Measurements from ENCODE around the gene LRRC28.

Gene LRRC28

DNA sequence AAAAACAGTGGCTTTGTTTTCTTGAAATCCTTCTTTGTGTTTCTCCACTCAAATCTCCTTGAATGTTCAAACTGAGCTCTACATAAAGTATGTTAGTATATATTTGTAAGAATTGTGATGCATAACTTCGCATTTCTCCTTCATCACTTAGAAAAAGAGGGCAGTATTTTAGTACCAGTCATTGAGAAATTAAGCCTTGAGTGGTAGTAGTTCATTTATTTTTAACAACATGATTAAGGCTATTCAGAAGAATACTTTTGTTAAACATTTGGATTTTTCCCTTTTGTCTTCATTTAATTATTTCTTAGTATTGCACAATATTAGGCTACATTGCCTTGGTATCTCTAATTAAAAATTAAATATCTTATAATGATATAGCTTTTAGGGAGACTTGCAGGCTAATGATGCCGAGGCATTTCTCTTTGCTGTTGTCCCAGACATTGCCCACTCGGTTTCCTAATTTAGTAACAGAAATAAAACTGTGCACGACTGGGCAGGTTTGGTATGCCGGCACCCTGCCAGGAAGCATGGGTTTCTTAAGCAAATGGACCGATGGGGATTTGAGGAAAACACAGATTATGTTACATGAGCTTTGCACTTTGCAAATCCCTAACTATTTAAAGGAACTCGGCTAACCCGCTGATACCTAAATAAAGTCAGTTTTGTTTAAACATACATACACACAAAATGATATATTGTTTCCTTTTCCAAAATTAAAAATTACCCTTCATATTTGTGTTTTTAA, 54.7 kb downstream of the LRRC28 start:
- DNase-seq (ENCODE audit: low spot score), result peak; percentile 39

GRCh38 chr15:99306694-99307338, 55.5 kb downstream of the LRRC28 start:
- DNase-seq (ENCODE audit: low spot score), result no peak

GRCh38 chr15:99307735-99308134, 56.5 kb downstream of the LRRC28 start:
- no peak for DNase-seq (ENCODE audit: low spot score)

DNA sequence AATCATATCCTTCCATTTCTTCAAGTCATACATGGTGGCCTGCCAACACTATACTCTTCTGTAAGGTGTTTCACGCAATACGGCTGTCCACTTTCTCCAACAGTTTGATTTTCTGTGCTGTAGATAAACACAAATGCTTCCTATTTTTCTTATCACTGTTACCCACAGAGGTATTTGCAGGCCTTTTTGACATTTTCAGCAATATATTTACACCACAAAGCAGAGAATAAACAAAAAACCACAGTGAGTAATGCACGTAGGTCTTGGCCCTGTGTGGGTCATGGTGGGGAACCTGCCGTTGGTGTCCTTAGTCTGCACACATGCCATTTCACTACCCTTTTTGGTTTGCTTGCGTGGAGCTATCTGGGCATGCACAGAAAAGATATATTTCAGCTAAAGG, 59.5 kb downstream of the LRRC28 start:
- DNase-seq (ENCODE audit: low spot score), result no peak

- no peak for DNase-seq (ENCODE audit: low spot score)
These were observed 60.9 kb downstream of the LRRC28 start for GRCh38 chr15:99312228-99312627.

- no peak for DNase-seq (ENCODE audit: low spot score)
These were observed 61.5 kb downstream of the LRRC28 start for GRCh38 chr15:99312794-99313193.

GRCh38 chr15:99315636-99316035, 64.4 kb downstream of the LRRC28 start:
- no peak for DNase-seq (ENCODE audit: low spot score)

GRCh38 chr15:99320374-99321215, 69.3 kb downstream of the LRRC28 start:
- no peak for DNase-seq (ENCODE audit: low spot score)

DNA sequence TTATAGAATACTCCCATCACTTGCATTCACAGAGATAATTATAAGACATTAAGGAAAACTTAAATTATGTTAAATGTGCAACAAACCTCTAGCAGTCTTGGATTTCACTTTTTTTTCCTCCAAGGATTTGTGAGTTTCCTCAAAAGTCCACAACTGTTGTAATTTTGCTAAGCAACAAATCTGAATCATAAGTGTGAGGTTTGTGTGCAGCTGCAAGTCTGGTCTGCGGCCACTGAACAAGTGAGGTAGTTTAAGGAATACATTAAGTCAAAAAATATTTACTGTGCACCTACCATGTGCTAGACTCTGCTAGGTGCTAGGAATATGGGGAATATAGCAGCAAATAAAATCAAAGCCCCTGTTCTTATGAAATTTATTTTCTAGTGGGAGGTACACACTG, 70.2 kb downstream of the LRRC28 start:
- DNase-seq (ENCODE audit: low spot score), result no peak

DNA sequence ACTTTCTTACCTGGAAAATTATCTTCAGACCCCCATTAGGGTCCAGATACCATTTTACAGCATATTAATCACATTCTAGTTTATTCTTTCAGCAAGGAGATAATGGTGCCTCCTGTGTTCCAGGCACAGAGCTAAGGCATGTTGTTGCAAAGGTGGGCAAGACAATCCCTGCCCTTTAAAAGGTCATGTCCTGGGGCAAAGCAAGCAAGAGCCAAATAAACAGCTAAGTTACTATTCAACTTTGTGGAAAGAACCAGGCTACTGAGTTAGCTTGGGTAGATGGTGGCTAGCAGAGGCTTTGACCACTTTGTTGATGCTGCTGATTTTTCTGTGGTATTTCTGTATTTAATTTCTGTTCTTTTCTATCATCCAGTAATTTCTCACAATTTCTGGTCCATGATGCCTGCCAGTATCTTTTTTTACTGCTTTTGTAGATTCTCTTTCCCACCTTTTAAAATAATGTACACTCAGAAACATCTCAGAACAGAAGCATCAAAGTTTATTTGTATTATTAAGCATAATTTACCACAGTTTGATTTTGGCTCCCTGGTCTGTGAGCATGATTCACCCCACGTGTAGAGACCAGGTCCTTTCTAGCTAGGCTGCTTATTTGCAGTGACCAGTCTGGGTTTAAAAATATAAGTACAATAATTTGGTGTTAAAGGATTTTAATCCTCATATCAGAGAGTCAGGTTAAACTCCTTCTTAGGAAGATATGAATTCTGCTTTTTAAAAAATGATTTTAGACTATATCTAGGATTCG, 71.5 kb downstream of the LRRC28 start:
- DNase-seq (ENCODE audit: low spot score), result no peak

- peak; percentile 76 for DNase-seq (ENCODE audit: low spot score)
These were observed 72.9 kb downstream of the LRRC28 start for GRCh38 chr15:99324082-99324620.

DNA sequence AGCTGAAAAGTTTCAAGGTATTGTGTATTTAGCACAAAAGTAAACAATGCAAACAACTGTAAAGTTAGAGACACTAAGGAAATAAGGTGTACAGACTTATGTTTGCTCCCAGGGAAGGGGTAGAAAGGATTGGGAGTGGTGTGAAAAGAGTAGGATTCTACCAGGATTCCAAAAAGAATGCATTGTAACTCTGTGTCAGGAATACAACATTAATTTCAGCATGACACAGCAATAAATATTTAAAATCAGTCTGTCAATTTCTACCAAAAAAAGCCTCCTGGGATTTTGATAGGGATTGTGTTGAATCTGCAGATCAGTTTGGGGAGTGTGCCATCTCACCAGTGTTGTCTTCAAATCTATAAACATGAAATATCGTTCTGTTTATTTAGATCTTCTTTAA, 73.4 kb downstream of the LRRC28 start:
- DNase-seq (ENCODE audit: low spot score), result no peak

- no peak for DNase-seq (ENCODE audit: low spot score)
These were observed 75.0 kb downstream of the LRRC28 start for GRCh38 chr15:99326235-99326634.

DNA sequence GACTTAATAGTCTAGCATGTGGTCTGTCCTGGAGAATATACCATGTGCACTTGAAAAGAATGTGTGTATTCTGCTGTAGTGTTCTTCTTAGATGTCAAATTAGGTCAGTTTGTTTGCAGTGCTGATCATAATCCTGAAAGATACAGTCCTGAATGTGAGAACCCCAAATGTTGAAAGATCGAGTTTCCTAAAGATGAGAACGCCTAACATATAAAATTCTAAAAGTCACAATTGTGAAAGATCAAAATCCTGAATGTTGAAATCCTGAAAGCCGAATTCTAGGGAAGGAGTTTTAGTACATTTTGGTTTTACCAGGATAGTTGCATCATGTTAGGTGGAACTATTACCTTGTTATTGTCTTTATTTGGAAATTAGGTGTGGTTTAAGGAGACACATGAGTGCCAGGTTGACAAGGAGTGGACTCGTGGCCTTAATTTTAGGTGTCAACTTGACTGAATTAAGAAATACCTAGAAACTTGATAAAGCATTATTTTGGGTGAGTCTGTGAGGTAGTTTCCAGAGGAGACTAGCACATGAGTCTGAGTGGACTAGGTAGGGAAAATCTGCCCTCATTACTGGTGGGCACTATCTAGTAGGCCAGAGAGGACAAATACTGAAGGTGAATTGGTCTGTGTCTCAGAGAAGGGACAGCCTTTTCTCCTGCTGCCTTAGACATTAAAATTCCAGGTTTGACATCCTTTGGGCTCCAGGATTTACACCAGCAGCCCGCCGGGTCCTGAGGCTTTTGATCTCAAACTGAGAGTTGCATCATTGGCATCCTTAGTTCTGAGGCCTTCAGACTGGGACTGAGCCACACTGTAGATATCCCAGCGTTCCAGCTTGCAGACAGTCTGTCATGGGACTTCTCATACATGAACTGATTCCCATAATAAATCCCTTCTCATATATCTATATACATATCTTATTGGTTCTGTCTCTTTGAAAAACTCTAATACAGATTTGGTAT, 77.1 kb downstream of the LRRC28 start:
- no peak for DNase-seq (ENCODE audit: low spot score)

DNA sequence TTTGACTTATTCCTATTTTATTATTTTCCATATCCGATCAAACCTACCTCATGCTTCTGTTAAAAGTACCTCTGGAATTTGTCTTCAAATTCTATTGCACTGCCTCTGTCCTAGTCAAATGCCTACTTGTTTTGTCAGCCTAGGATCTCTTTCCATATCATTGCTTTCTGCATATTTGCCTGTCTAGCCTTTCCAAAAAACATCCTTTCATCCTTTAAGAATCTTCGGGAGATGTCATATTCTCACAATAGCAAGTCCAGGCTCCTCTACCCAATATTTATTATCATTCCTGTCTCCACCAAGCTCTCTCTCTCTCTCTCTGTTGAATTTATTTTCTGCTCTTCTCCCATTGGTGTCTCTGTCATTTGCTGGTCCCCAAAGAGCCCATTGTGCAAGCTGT, 80.1 kb downstream of the LRRC28 start:
- peak; percentile 14 for DNase-seq (ENCODE audit: low spot score)

DNA sequence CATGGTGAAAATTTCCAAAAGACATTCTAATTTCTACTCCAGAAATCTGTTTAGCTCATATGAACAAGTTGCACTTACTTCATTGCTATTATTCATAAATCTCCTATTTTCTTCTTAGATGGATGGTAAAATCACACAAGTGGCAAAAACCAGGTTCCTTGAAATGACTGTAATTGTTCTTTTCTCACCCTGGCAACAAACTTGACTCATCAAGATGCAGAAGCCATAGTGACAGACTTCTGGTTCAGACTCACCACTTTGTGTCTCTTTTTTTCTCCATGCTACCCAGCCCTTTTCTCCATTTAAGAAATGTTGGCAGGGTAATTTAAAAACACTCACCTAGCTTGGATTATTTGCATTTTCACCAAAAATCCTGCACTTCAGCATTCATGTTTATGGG, 82.1 kb downstream of the LRRC28 start:
- DNase-seq (ENCODE audit: low spot score), result no peak

DNA sequence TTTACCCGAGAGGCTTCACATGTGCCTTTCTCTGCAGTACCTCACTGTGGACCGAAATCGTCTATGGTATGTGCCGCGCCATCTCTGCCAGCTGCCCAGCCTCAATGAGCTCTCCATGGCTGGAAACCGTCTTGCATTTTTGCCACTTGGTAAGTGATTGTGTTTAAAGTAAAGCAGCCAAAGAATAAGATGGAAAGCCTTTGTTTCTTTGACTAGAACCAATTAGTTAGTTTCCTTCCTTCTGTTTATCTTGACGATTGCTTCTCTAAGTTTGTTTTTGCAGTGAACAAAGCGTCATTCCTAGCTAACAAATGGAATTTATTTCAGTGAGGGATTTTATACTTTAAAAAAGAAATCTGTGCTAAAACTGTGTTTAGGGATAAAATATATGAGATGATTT, 82.7 kb downstream of the LRRC28 start:
- DNase-seq (ENCODE audit: low spot score), result no peak

DNA sequence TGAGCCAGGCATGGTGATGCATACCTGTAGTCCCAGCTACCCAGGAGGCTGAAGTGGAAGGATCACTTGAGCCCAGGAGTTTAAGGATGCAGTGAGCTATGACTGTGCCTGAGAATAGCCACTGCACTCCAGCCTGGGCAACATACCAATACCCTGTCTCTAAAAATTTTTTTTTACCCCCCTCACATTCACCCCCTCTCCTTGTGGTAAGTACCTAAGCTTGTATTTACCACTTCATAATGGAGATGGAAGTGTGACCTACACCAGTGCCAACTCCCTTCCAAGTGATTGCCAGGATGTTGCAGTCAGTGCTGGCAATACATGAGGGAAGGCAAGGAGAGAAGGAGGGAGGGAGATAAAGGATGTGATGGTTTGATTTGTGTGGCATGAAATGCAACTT, 84.2 kb downstream of the LRRC28 start:
- no peak for DNase-seq (ENCODE audit: low spot score)

DNA sequence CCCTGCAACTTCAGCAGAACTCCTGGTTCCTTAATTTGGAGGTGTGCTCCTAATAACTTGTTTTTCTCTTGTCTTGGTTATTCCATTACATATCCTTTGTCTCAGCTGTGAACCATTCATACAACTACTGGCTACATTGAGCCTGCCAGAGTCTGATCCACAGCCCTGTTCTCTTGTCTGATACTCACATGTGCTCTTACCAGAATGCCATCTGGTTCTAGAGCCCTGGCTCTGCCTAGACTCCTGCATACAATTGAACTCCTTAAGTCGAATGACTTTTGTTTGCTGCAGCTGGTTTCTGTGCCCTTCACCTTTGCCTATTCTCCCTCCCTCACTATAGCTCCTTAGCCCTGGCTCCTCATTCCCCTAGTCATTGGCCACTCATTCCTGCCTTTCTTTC, 85.5 kb downstream of the LRRC28 start:
- DNase-seq (ENCODE audit: low spot score), result no peak

GRCh38 chr15:99340347-99340746, 89.1 kb downstream of the LRRC28 start:
- DNase-seq (ENCODE audit: low spot score), result no peak

GRCh38 chr15:99341786-99342185, 90.5 kb downstream of the LRRC28 start:
- DNase-seq (ENCODE audit: low spot score), result peak; percentile 13
